Measurements from ENCODE around the gene SATB1. TPM values are rescaled to one million over a fixed set of nuclear protein-coding genes. Genes with fewer than 3 reads are reported as not detected.

Gene SATB1
- total and polyA plus RNA-seq, 2 donors (not counting 1 experiment from before 2014, with no cell fraction given), result 17.2 to 18.7 TPM

DNA sequence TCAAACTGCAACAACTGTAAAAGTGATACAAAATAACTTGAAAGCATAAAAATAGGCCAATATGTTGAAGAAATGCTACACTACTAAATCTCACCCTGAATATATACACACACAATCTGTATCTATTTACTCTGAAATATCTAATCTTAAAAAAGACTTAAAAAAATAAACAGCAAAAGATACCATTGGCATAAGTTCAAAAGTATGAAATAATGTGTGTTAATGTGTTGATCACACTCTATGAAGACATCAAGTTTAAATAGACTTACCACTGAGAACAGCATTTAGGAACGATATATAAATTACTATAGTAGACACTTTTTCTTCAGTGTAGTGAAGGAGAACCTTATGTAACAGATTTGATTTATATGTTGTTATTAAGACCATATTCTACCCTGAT is 14.1 kb upstream of the SATB1 start:
- Histone ChIP-seq H3K4me2 (ENCODE audit: extremely low read depth, insufficient read depth, low read length) (no peak overlapping the region), H3K36me3 (ENCODE audit: control insufficient read depth, insufficient read depth, low read length) (no peaks in the 10 kb centered on the region), H2AFZ (ENCODE audit: low read length) (no peak overlapping the region), H3K27me3 (ENCODE audit: control insufficient read depth, insufficient read depth, low read length) (peaks cover 6% of the 10 kb centered on the region), H3K4me1 (ENCODE audit: control insufficient read depth, extremely low read depth, insufficient read depth, low read length) (no peaks in the 10 kb centered on the region), H3K4me3 (replicated peaks in 1 of 4; ENCODE audit: control extremely low read depth in 1 of 4, insufficient read depth in 1 of 4, low read depth in 3 of 4, low read length in 4 of 4) (no peak overlapping the region), H3K9me3 (ENCODE audit: control insufficient read depth, insufficient read depth, low read depth, low read length) (no peaks in the 10 kb centered on the region), H3K27ac (ENCODE audit: insufficient read depth, low read length) (no peak overlapping the region), H4K20me1 (ENCODE audit: control insufficient read depth, extremely low read depth, insufficient read depth, low read length) (no peaks in the 10 kb centered on the region), H3K9ac (ENCODE audit: insufficient read depth, low read length) (no peak overlapping the region), H3K79me2 (ENCODE audit: control insufficient read depth, insufficient read depth, low read length) (no peaks in the 10 kb centered on the region)
- no peak for DNase-seq (ENCODE audit: low read depth in 2 of 2)
- TF ChIP-seq EZH2 (IDR thresholded peaks at IDR 0.05; ENCODE audit: low read length, missing control alignments), result no peak
- TF ChIP-seq, protein P1, sequence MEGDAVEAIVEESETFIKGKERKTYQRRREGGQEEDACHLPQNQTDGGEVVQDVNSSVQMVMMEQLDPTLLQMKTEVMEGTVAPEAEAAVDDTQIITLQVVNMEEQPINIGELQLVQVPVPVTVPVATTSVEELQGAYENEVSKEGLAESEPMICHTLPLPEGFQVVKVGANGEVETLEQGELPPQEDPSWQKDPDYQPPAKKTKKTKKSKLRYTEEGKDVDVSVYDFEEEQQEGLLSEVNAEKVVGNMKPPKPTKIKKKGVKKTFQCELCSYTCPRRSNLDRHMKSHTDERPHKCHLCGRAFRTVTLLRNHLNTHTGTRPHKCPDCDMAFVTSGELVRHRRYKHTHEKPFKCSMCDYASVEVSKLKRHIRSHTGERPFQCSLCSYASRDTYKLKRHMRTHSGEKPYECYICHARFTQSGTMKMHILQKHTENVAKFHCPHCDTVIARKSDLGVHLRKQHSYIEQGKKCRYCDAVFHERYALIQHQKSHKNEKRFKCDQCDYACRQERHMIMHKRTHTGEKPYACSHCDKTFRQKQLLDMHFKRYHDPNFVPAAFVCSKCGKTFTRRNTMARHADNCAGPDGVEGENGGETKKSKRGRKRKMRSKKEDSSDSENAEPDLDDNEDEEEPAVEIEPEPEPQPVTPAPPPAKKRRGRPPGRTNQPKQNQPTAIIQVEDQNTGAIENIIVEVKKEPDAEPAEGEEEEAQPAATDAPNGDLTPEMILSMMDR (conservative IDR thresholded peaks at IDR 0.05 in 1 of 2, IDR thresholded peaks at IDR 0.05 in 1 of 2; ENCODE audit: low read depth in 1 of 2, low read length in 2 of 2), result no peak

DNA sequence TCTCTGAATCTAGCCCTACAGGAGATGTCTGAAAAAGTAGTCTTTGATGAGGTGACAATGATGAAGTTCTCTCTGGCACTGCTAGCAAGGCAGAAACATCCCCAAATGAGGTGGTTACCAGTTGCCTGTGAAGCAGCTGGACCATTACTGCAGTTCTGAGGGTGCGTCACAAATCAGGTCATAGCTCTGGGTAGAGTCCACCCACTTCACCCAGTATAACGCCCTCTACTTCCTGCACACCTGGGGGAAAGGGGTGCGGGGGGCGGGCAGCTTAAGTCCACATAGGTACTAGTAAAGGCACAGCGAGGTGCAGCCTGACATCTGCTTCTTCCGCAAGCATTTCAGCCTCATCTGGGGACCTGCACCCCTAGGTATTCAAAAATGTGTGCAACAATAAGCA is 13.4 kb upstream of the SATB1 start:
- no peaks in the 10 kb centered on the region for H3K4me1 ChIP-seq (ENCODE audit: control insufficient read depth, extremely low read depth, insufficient read depth, low read length)
- no peaks in the 10 kb centered on the region for H3K9me3 ChIP-seq (ENCODE audit: control insufficient read depth, insufficient read depth, low read depth, low read length)
- no peak overlapping the region for H3K4me2 ChIP-seq (ENCODE audit: extremely low read depth, insufficient read depth, low read length)
- no peak overlapping the region for H3K9ac ChIP-seq (ENCODE audit: insufficient read depth, low read length)
- DNase-seq (ENCODE audit: low read depth in 2 of 2), result no peak
- H3K79me2 ChIP-seq (ENCODE audit: control insufficient read depth, insufficient read depth, low read length), result no peaks in the 10 kb centered on the region
- no peak for TF ChIP-seq EZH2 (IDR thresholded peaks at IDR 0.05; ENCODE audit: low read length, missing control alignments)
- TF ChIP-seq, protein P1 (conservative IDR thresholded peaks at IDR 0.05 in 1 of 2, IDR thresholded peaks at IDR 0.05 in 1 of 2; ENCODE audit: low read depth in 1 of 2, low read length in 2 of 2), result no peak
- H3K4me3 ChIP-seq (replicated peaks in 1 of 4; ENCODE audit: control extremely low read depth in 1 of 4, insufficient read depth in 1 of 4, low read depth in 3 of 4, low read length in 4 of 4), result no peak overlapping the region
- H3K27me3 ChIP-seq (ENCODE audit: control insufficient read depth, insufficient read depth, low read length), result peaks cover 5% of the 10 kb centered on the region
- H3K27ac ChIP-seq (ENCODE audit: insufficient read depth, low read length), result no peak overlapping the region
- H4K20me1 ChIP-seq (ENCODE audit: control insufficient read depth, extremely low read depth, insufficient read depth, low read length), result no peaks in the 10 kb centered on the region
- H2AFZ ChIP-seq (ENCODE audit: low read length), result no peak overlapping the region
- no peaks in the 10 kb centered on the region for H3K36me3 ChIP-seq (ENCODE audit: control insufficient read depth, insufficient read depth, low read length)

DNA sequence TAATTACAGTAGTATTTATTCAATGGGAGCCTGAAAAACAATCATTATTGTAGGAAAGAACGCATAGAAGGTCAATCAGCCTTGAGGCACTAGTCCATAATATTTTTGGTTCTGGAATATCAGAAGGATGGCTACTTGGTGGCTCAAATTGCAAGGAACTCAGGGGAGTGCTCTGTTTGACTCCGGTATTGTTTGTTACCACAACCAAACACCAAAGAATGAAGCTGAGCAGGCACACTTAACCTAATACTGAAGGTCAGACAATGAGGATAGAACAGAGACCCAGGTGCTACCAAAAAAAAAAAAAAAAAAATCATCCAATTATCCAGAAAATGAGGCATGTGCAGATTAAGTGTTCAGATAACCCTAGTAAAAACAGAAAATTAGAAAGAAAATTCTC is 11.1 kb upstream of the SATB1 start:
- H3K4me1 ChIP-seq (ENCODE audit: control insufficient read depth, extremely low read depth, insufficient read depth, low read length), result no peaks in the 10 kb centered on the region
- no peak overlapping the region for H3K4me3 ChIP-seq (replicated peaks in 1 of 4; ENCODE audit: control extremely low read depth in 1 of 4, insufficient read depth in 1 of 4, low read depth in 3 of 4, low read length in 4 of 4)
- H4K20me1 ChIP-seq (ENCODE audit: control insufficient read depth, extremely low read depth, insufficient read depth, low read length), result no peaks in the 10 kb centered on the region
- H3K27me3 ChIP-seq (ENCODE audit: control insufficient read depth, insufficient read depth, low read length), result no peaks in the 10 kb centered on the region
- no peaks in the 10 kb centered on the region for H3K9me3 ChIP-seq (ENCODE audit: control insufficient read depth, insufficient read depth, low read depth, low read length)
- no peak for DNase-seq (ENCODE audit: low read depth in 2 of 2)
- no peak for TF ChIP-seq EZH2 (IDR thresholded peaks at IDR 0.05; ENCODE audit: low read length, missing control alignments)
- TF ChIP-seq, protein P1 (conservative IDR thresholded peaks at IDR 0.05 in 1 of 2, IDR thresholded peaks at IDR 0.05 in 1 of 2; ENCODE audit: low read depth in 1 of 2, low read length in 2 of 2), result no peak
- no peaks in the 10 kb centered on the region for H3K79me2 ChIP-seq (ENCODE audit: control insufficient read depth, insufficient read depth, low read length)
- H3K9ac ChIP-seq (ENCODE audit: insufficient read depth, low read length), result no peak overlapping the region
- no peak overlapping the region for H3K4me2 ChIP-seq (ENCODE audit: extremely low read depth, insufficient read depth, low read length)
- no peak overlapping the region for H3K27ac ChIP-seq (ENCODE audit: insufficient read depth, low read length)
- H2AFZ ChIP-seq (ENCODE audit: low read length), result no peak overlapping the region
- no peaks in the 10 kb centered on the region for H3K36me3 ChIP-seq (ENCODE audit: control insufficient read depth, insufficient read depth, low read length)
